OCI-LY3 (cell line): ENCODE results near the gene CKAP4.

Experiments used
- CTCF ChIP-seq: fragments of 200-600, 300-600 bp; sonication (generic); IDR thresholded peaks from 2 replicates; pipeline ENCODE4 v1.5.1; 2014; ENCODE audit warnings: antibody characterized with exemption, low read length, low read depth
- EZH2phosphoT487 ChIP-seq: fragments of 200-600 bp; shearing (Covaris generic); IDR thresholded peaks from 2 replicates; pipeline ENCODE4 v1.6.1; 2018; ENCODE audit warnings: antibody characterized with exemption, mixed run types, low read depth

- TF ChIP-seq CTCF (no peak), EZH2phosphoT487 (no peak)
These were observed 34.2 kb downstream of the CKAP4 start for GRCh38 chr12:106213662-106214061.
